A549 (cell line): ENCODE results near the gene GNAL. TPM values are rescaled to one million over a fixed set of nuclear protein-coding genes. Genes with fewer than 3 reads are reported as not detected.

ENCODE experiments used
- ATAC-seq, 2 experiments: fragments of 200-7000 bp in 1 of 2; fragments of >200 bp in 1 of 2; cut with Nextera tagmentation in 1 of 2; cut with Tn5 transposase in 1 of 2; 3 replicates each; pipeline versions ENCODE4 v1.8.0 to v1.9.1; 2018 to 2020; ENCODE audit warnings: mild to moderate bottlenecking in 1 of 2, moderate library complexity in 1 of 2
- CTCF ChIA-PET: fragments of 300-600 bp; sonication (Branson Sonifier 250); formaldehyde crosslinking; extraction: SDS; loops from one replicate; lab custom pipeline; 2021; ENCODE audit warnings: antibody characterized with exemption, inconsistent platforms; lab: Yijun Ruan, JAX
- POLR2A ChIA-PET: fragments of 350-600 bp; formaldehyde crosslinking; extraction: SDS; loops from one replicate; lab custom pipeline; 2021; ENCODE audit warnings: antibody characterized with exemption, inconsistent platforms; lab: Yijun Ruan, JAX
- DNase-seq, 2 experiments: peaks; one replicate each; pipeline versions ENCODE4 v3.0.0 to v3.0.0-alpha.2; 2011 to 2016; ENCODE audit warnings: low read depth in 1 of 2, low spot score in 1 of 2
- FAIRE-seq: peaks from 2 replicates; lab custom pipeline; 2011; peaks lifted over from hg19 to GRCh38; lab: Jason Lieb, UNC
- H3K27ac ChIP-seq, 2 experiments: fragments of >200 bp; sonication (Bioruptor Twin); formaldehyde crosslinking; 3 replicates each; pipeline ENCODE4 v1.5.1; 2016 to 2017
- H3K4me1 ChIP-seq: fragments of >200 bp; sonication (Bioruptor Twin); formaldehyde crosslinking; 3 replicates; pipeline ENCODE4 v1.6.1; 2016
- H3K4me2 ChIP-seq: fragments of >200 bp; sonication (Bioruptor Twin); formaldehyde crosslinking; 3 replicates; pipeline ENCODE4 v1.6.1; 2016
- H3K4me3 ChIP-seq: fragments of >200 bp; sonication (Bioruptor Twin); formaldehyde crosslinking; 3 replicates; pipeline ENCODE4 v1.5.1; 2016
- H3K9me3 ChIP-seq: fragments of >200 bp; sonication (Bioruptor Twin); formaldehyde crosslinking; 3 replicates; pipeline ENCODE4 v1.6.1; 2016
- CBX2 ChIP-seq: fragments of 200-600 bp; sonication (generic); IDR thresholded peaks from 2 replicates; pipeline ENCODE4 v1.6.1; 2016; ENCODE audit warnings: low read depth, mild to moderate bottlenecking, borderline replicate concordance
- CEBPB ChIP-seq, 2 experiments: fragments of >200 bp in 1 of 2; sonication (Bioruptor Twin) in 1 of 2; formaldehyde crosslinking in 1 of 2; IDR thresholded peaks; 2 replicates each; pipeline ENCODE4 v1.6.1; 2012 to 2016
- EP300 ChIP-seq, 2 experiments: fragments of >200 bp; sonication (Bioruptor Twin); formaldehyde crosslinking; IDR thresholded peaks; 2 replicates in 1 of 2; 3 replicates in 1 of 2; pipeline ENCODE4 v1.6.1; 2016 to 2017
- ESRRA ChIP-seq: fragments of 150-350 bp; IDR thresholded peaks from 2 replicates; pipeline ENCODE4 v1.6.1; 2014; ENCODE audit warnings: mild to moderate bottlenecking, low read length, borderline replicate concordance
- FOXS1 ChIP-seq: fragments of 250-450 bp; sonication (Bioruptor Pico); IDR thresholded peaks from 2 replicates; pipeline ENCODE4 v1.5.0; 2020; ENCODE audit warnings: mild to moderate bottlenecking, moderate library complexity
- HDAC2 ChIP-seq: fragments of 200-600 bp; sonication (generic); IDR thresholded peaks from 2 replicates; pipeline ENCODE4 v1.6.1; 2016
- HEYL ChIP-seq: fragments of 250-450 bp; sonication (Bioruptor Pico); IDR thresholded peaks from 2 replicates; pipeline ENCODE4 v1.8.0; 2021; ENCODE audit warnings: mild to moderate bottlenecking, moderate library complexity
- JUNB ChIP-seq: fragments of >200 bp; sonication (Bioruptor Twin); formaldehyde crosslinking; IDR thresholded peaks from 2 replicates; pipeline ENCODE4 v1.6.1; 2016
- MAFK ChIP-seq: fragments of 450-650 bp; IDR thresholded peaks from 2 replicates; pipeline ENCODE4 v1.6.1; 2014; ENCODE audit not compliant: partially characterized antibody
- NFE2L2 ChIP-seq: fragments of 150-350 bp; conservative IDR thresholded peaks from 2 replicates; pipeline ENCODE4 v1.6.1; 2014; ENCODE audit warnings: low read length
- NPAS2 ChIP-seq: fragments of 250-450 bp; sonication (Bioruptor Pico); IDR thresholded peaks from 2 replicates; pipeline ENCODE4 v1.8.0; 2022; ENCODE audit warnings: mild to moderate bottlenecking, moderate library complexity, borderline replicate concordance
- PHF8 ChIP-seq: fragments of 200-600 bp; sonication (generic); IDR thresholded peaks from 2 replicates; pipeline ENCODE4 v1.6.1; 2016; ENCODE audit warnings: low read depth, mild to moderate bottlenecking, antibody characterized with exemption, moderate library complexity, borderline replicate concordance
- RAD21 ChIP-seq, 2 experiments: fragments of >200 bp in 1 of 2; sonication (Bioruptor Twin) in 1 of 2; formaldehyde crosslinking in 1 of 2; IDR thresholded peaks in 1 of 2; conservative IDR thresholded peaks in 1 of 2; 2 replicates in 1 of 2; 3 replicates in 1 of 2; pipeline ENCODE4 v1.6.1; 2012 to 2018; ENCODE audit warnings: inconsistent platforms in 1 of 2
- RARB ChIP-seq: fragments of 250-450 bp; sonication (Bioruptor Pico); IDR thresholded peaks from 2 replicates; pipeline ENCODE4 v1.8.0; 2021; ENCODE audit warnings: mild to moderate bottlenecking, moderate library complexity
- RNF2 ChIP-seq: fragments of 200-600 bp; sonication (generic); IDR thresholded peaks from 2 replicates; pipeline ENCODE4 v1.6.1; 2016; ENCODE audit warnings: low read depth, mild to moderate bottlenecking, antibody characterized with exemption, moderate library complexity, borderline replicate concordance
- SMC3 ChIP-seq: fragments of >200 bp; sonication (Bioruptor Twin); formaldehyde crosslinking; IDR thresholded peaks from 3 replicates; pipeline ENCODE4 v1.6.1; 2018; ENCODE audit warnings: inconsistent platforms
- TFCP2L1 ChIP-seq: fragments of 250-450 bp; sonication (Bioruptor Pico); IDR thresholded peaks from 2 replicates; pipeline ENCODE4 v1.5.0; 2021; ENCODE audit warnings: mild to moderate bottlenecking
- WGBS: methylation state at CpG from one replicate; pipeline ENCODE4 v1.1.6; 2017; ENCODE audit errors: missing lambda C conversion rate; 5-methylcytosine and 5-hydroxymethylcytosine counted together
- polyA plus RNA-seq, 4 experiments: library from polyadenylated mRNA; depleted of rRNA in 3 of 4; stranded (reverse); fragments of >200 nt; fragmentation: RNase III in 1 of 4; extraction: RNeasy Plus Mini Kit Qiagen cat#74134 plus additional on column Dnase treatment in 1 of 4; gene quantifications; 2 replicates in 3 of 4; 3 replicates in 1 of 4; pipeline ENCODE4 v1.2.3, GENCODE V29; 2011 to 2017
- TF ChIP-seq, protein P1 (sequence below): fragments of >200 bp; sonication (Bioruptor Twin); formaldehyde crosslinking; IDR thresholded peaks from 2 replicates; pipeline ENCODE4 v1.6.1; 2016
- TF ChIP-seq, protein P2 (sequence below): fragments of >200 bp; sonication (Bioruptor Twin); formaldehyde crosslinking; IDR thresholded peaks from 3 replicates; pipeline ENCODE4 v1.6.1; 2016
- TF ChIP-seq, protein P3 (sequence below): fragments of >200 bp; sonication (Bioruptor Twin); formaldehyde crosslinking; IDR thresholded peaks from 3 replicates; pipeline ENCODE4 v1.5.1; 2016
- TF ChIP-seq, protein P4 (sequence below): fragments of 200-600 bp; sonication (generic); IDR thresholded peaks from 2 replicates; pipeline ENCODE4 v1.6.1; 2016; ENCODE audit warnings: antibody characterized with exemption, mild to moderate bottlenecking, moderate library complexity
- TF ChIP-seq, protein P5 (sequence below): fragments of 450-650 bp; IDR thresholded peaks from 2 replicates; pipeline ENCODE4 v1.6.1; 2014; ENCODE audit warnings: antibody characterized with exemption

GNAL gene
- polyA plus RNA-seq, 2 of the 4 experiments (the other 2 are of a cell fraction): 5.1 to 12.9 TPM

DNA sequence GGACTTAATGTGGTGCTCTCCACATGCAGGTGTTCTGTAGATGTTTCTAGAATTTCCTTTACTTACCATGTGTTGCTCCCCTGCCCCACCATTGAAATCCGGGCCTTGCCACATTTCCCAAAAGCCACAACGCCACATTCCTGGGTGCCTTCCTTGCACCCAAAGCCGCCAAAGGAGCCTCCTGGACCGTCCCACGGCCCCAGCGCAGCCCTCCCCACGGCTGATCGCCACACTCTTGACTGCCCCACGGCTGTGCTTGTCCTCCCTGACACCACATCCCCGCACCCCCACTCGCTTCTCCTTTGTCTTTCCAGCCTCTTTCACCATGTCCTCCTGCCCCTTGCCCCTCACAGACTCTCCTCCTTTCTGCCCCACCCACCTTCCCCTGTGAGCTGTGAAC, 121.9 kb downstream of the GNAL start (continued):
- TF ChIP-seq RAD21 (conservative IDR thresholded peaks at IDR 0.05 in 1 of 2, IDR thresholded peaks at IDR 0.05 in 1 of 2) (no peak), CBX2 (no peak)

DNA sequence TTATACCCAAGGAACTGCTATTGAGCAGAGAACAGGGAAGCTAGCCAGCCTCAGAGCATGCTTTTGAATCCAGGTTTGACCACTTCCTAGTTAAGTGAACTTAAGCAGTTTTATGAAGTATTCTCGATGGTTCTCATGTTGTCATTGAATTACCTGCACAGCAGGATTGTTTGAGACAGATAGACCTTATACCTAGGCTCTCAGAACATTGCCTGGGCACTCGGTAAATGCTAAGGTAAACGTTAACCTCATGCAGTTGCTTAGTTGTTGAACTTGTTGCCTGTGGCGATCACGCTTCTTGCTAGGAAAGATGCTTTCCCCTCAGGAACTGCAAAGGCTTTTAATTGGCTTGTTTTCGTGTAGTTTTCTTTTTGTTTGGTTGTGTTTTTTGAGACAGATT, 128.2 kb downstream of the GNAL start:
- TF ChIP-seq TFCP2L1: no peak
- TF ChIP-seq EP300 (IDR thresholded peaks at IDR 0.05): no peak
- no peak for TF ChIP-seq HEYL (CRISPR knock-in tag)
- TF ChIP-seq SMC3: no peak
- no peak for TF ChIP-seq JUNB
- TF ChIP-seq FOXS1: no peak
- TF ChIP-seq NPAS2 (CRISPR knock-in tag): no peak
- no peak for TF ChIP-seq RARB (CRISPR knock-in tag)
- no peaks in the 10 kb centered on the region for H3K9me3 ChIP-seq
- no peak overlapping the region for H3K4me3 ChIP-seq
- ChIA-PET CTCF (interaction anchor here (1.7 kb wide), 1 partner anchor 9 kb away, joined by 3 read pairs; no protein-coding TSS in a partner anchor), POLR2A (no interaction called here)
- 65% methylated on average over 6 of the region's 6 CpGs for WGBS
- H3K4me2 ChIP-seq: no peak overlapping the region
- no peaks in the 10 kb centered on the region for H3K4me1 ChIP-seq
- no peak for DNase-seq
- ATAC-seq: no peak
- no peak overlapping the region for H3K27ac ChIP-seq
- FAIRE-seq: no peak

DNA sequence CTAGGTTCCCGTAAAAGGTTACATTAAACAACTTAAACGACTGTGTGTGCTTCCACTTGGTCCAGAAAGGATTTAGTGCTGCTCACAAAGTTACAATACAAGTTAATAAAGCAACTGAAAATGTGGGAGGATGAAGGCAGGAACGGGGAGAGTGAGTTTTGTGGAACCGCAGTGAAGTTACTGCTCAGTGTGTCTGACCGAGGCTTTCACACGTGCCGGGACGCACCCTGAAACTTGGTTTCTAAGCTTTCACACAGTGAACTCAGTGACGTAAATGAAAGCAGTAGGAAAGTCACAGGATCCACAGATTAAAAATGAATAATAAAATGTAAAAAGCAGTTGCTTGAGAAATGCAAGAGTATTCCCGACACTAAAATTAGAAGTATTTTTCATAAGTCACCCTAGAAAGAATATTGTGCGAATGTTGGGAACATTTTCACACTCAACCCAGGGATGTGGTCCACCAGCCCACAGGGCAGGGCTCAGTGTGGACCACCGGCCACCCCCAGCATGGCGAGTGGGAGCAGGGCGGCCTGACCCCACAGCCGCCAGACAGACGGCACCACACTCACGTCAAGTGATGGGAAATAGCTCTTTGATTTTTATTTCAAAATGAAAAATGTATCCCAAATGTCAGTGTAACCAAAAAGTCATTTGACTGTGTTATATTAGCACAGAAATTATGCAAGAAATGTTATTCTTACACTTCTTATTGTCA, 129.6 kb downstream of the GNAL start:
- TF ChIP-seq, protein P1, sequence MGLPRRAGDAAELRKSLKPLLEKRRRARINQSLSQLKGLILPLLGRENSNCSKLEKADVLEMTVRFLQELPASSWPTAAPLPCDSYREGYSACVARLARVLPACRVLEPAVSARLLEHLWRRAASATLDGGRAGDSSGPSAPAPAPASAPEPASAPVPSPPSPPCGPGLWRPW: no peak
- TF ChIP-seq, protein P2, sequence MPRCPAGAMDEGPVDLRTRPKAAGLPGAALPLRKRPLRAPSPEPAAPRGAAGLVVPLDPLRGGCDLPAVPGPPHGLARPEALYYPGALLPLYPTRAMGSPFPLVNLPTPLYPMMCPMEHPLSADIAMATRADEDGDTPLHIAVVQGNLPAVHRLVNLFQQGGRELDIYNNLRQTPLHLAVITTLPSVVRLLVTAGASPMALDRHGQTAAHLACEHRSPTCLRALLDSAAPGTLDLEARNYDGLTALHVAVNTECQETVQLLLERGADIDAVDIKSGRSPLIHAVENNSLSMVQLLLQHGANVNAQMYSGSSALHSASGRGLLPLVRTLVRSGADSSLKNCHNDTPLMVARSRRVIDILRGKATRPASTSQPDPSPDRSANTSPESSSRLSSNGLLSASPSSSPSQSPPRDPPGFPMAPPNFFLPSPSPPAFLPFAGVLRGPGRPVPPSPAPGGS: no peak
- no peak for TF ChIP-seq NFE2L2
- H3K4me3 ChIP-seq: no peak overlapping the region
- ChIA-PET POLR2A (no interaction called here), CTCF (interaction anchor here (0.9 kb wide), 1 partner anchor 10 kb away, joined by 3 read pairs; no protein-coding TSS in a partner anchor)
- no peak for FAIRE-seq
- DNase-seq: no peak
- 87% methylated on average over 15 of the region's 17 CpGs for WGBS
- H3K4me2 ChIP-seq: no peak overlapping the region
- no peak for ATAC-seq
- no peak overlapping the region for H3K27ac ChIP-seq
- H3K9me3 ChIP-seq: no peaks in the 10 kb centered on the region
- no peaks in the 10 kb centered on the region for H3K4me1 ChIP-seq

DNA sequence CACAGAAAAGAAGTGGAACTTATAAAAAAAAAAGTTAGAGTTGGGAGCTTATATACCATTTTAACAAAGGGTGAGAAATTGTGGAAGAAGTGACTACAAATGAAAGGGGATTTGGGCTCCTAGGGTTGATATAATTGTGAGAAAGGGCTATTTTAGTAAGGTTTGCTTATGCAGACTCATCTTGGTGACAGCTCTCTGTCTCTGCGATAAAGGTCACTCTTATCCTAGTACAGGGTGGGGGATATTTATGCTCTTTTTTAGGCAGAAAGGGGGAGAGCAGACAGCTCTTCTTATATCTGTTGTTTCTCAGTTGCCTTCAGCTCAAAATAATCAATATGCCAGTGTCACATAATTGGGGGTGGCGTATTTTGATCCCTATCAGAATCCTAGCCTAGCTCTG, 130.9 kb downstream of the GNAL start:
- ChIA-PET CTCF (interaction anchor here (1.5 kb wide), 1 partner anchor 87 kb away, joined by 5 read pairs; no protein-coding TSS in a partner anchor), POLR2A (no interaction called here)
- no peak overlapping the region for H3K27ac ChIP-seq
- no peak for DNase-seq
- FAIRE-seq: no peak
- H3K9me3 ChIP-seq: no peaks in the 10 kb centered on the region
- 93% methylated on average over 2 of the region's 2 CpGs for WGBS
- no peak overlapping the region for H3K4me3 ChIP-seq
- no peak for ATAC-seq
- TF ChIP-seq HDAC2 (no peak), MAFK (no peak), CBX2 (no peak), PHF8 (no peak), RARB (CRISPR knock-in tag) (no peak), CEBPB (IDR thresholded peaks at IDR 0.05) (no peak), ESRRA (no peak), RNF2 (no peak)
- TF ChIP-seq, protein P3, sequence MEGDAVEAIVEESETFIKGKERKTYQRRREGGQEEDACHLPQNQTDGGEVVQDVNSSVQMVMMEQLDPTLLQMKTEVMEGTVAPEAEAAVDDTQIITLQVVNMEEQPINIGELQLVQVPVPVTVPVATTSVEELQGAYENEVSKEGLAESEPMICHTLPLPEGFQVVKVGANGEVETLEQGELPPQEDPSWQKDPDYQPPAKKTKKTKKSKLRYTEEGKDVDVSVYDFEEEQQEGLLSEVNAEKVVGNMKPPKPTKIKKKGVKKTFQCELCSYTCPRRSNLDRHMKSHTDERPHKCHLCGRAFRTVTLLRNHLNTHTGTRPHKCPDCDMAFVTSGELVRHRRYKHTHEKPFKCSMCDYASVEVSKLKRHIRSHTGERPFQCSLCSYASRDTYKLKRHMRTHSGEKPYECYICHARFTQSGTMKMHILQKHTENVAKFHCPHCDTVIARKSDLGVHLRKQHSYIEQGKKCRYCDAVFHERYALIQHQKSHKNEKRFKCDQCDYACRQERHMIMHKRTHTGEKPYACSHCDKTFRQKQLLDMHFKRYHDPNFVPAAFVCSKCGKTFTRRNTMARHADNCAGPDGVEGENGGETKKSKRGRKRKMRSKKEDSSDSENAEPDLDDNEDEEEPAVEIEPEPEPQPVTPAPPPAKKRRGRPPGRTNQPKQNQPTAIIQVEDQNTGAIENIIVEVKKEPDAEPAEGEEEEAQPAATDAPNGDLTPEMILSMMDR: no peak
- TF ChIP-seq, protein P4, sequence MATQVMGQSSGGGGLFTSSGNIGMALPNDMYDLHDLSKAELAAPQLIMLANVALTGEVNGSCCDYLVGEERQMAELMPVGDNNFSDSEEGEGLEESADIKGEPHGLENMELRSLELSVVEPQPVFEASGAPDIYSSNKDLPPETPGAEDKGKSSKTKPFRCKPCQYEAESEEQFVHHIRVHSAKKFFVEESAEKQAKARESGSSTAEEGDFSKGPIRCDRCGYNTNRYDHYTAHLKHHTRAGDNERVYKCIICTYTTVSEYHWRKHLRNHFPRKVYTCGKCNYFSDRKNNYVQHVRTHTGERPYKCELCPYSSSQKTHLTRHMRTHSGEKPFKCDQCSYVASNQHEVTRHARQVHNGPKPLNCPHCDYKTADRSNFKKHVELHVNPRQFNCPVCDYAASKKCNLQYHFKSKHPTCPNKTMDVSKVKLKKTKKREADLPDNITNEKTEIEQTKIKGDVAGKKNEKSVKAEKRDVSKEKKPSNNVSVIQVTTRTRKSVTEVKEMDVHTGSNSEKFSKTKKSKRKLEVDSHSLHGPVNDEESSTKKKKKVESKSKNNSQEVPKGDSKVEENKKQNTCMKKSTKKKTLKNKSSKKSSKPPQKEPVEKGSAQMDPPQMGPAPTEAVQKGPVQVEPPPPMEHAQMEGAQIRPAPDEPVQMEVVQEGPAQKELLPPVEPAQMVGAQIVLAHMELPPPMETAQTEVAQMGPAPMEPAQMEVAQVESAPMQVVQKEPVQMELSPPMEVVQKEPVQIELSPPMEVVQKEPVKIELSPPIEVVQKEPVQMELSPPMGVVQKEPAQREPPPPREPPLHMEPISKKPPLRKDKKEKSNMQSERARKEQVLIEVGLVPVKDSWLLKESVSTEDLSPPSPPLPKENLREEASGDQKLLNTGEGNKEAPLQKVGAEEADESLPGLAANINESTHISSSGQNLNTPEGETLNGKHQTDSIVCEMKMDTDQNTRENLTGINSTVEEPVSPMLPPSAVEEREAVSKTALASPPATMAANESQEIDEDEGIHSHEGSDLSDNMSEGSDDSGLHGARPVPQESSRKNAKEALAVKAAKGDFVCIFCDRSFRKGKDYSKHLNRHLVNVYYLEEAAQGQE: no peak
- TF ChIP-seq, protein P5, sequence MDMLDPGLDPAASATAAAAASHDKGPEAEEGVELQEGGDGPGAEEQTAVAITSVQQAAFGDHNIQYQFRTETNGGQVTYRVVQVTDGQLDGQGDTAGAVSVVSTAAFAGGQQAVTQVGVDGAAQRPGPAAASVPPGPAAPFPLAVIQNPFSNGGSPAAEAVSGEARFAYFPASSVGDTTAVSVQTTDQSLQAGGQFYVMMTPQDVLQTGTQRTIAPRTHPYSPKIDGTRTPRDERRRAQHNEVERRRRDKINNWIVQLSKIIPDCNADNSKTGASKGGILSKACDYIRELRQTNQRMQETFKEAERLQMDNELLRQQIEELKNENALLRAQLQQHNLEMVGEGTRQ: no peak
- H3K4me2 ChIP-seq: no peak overlapping the region
- no peaks in the 10 kb centered on the region for H3K4me1 ChIP-seq
